Liver (tissue), 3 donors: ENCODE results near the gene MARCHF6.

Source experiments
- GABPA ChIP-seq, 2 donors: IDR thresholded peaks in 1 of 2; conservative IDR thresholded peaks in 1 of 2; 2 replicates each; pipeline ENCODE4 v1.6.1; 2016; ENCODE audit warnings: antibody characterized with exemption in 2 of 2, mild to moderate bottlenecking in 1 of 2, moderate library complexity in 1 of 2
- RAD21 ChIP-seq, 2 donors: IDR thresholded peaks; 2 replicates each; pipeline ENCODE4 v1.6.1; 2016; ENCODE audit warnings: antibody characterized with exemption in 2 of 2, mild to moderate bottlenecking in 2 of 2
- REST ChIP-seq: IDR thresholded peaks from 2 replicates; pipeline ENCODE4 v1.6.1; 2016; ENCODE audit warnings: antibody characterized with exemption, mild to moderate bottlenecking
- RXRA ChIP-seq, 2 donors: IDR thresholded peaks; 2 replicates each; pipeline ENCODE4 v1.6.1; 2017 to 2018; ENCODE audit warnings: antibody characterized with exemption in 2 of 2, mild to moderate bottlenecking in 1 of 2
- TAF1 ChIP-seq: conservative IDR thresholded peaks from 2 replicates; pipeline ENCODE4 v1.6.1; 2016; ENCODE audit warnings: antibody characterized with exemption, mild to moderate bottlenecking
- YY1 ChIP-seq: IDR thresholded peaks from 2 replicates; pipeline ENCODE4 v1.6.1; 2016; ENCODE audit warnings: antibody characterized with exemption, mild to moderate bottlenecking
- TF ChIP-seq, protein P1 (sequence below): fragments of 150-350 bp; IDR thresholded peaks from 2 replicates; pipeline ENCODE4 v1.5.1; 2017; ENCODE audit warnings: improper control_type of control experiment, low read depth, low read length; ENCODE audit not compliant: missing input control
- TF ChIP-seq, protein P2 (sequence below): IDR thresholded peaks from 2 replicates; pipeline ENCODE4 v1.6.1; 2016; ENCODE audit warnings: antibody characterized with exemption
- donor health status: healthy.
- donor health status: healthy.

GRCh38 chr5:10321882-10322281, 31.6 kb upstream of the MARCHF6 start:
- TF ChIP-seq, protein P1, sequence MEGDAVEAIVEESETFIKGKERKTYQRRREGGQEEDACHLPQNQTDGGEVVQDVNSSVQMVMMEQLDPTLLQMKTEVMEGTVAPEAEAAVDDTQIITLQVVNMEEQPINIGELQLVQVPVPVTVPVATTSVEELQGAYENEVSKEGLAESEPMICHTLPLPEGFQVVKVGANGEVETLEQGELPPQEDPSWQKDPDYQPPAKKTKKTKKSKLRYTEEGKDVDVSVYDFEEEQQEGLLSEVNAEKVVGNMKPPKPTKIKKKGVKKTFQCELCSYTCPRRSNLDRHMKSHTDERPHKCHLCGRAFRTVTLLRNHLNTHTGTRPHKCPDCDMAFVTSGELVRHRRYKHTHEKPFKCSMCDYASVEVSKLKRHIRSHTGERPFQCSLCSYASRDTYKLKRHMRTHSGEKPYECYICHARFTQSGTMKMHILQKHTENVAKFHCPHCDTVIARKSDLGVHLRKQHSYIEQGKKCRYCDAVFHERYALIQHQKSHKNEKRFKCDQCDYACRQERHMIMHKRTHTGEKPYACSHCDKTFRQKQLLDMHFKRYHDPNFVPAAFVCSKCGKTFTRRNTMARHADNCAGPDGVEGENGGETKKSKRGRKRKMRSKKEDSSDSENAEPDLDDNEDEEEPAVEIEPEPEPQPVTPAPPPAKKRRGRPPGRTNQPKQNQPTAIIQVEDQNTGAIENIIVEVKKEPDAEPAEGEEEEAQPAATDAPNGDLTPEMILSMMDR = no peak
- TF ChIP-seq YY1 = no peak
- no peak for TF ChIP-seq REST
- TF ChIP-seq, protein P2, sequence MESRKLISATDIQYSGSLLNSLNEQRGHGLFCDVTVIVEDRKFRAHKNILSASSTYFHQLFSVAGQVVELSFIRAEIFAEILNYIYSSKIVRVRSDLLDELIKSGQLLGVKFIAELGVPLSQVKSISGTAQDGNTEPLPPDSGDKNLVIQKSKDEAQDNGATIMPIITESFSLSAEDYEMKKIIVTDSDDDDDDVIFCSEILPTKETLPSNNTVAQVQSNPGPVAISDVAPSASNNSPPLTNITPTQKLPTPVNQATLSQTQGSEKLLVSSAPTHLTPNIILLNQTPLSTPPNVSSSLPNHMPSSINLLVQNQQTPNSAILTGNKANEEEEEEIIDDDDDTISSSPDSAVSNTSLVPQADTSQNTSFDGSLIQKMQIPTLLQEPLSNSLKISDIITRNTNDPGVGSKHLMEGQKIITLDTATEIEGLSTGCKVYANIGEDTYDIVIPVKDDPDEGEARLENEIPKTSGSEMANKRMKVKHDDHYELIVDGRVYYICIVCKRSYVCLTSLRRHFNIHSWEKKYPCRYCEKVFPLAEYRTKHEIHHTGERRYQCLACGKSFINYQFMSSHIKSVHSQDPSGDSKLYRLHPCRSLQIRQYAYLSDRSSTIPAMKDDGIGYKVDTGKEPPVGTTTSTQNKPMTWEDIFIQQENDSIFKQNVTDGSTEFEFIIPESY = no peak
- TF ChIP-seq RXRA (IDR thresholded peaks at IDR 0.05) = no peak
- no peak for TF ChIP-seq RAD21 (IDR thresholded peaks at IDR 0.05)
- no peak for TF ChIP-seq TAF1
- no peak for TF ChIP-seq GABPA (IDR thresholded peaks at IDR 0.05 in 1 of 2, conservative IDR thresholded peaks at IDR 0.05 in 1 of 2)
